Right renal pelvis (tissue), 4 donors: Measurements from ENCODE around the gene GPR146. TPM values are rescaled to one million over a fixed set of nuclear protein-coding genes. Genes with fewer than 3 reads are reported as not detected.

Experiments used
- DNase-seq, 4 donors: peaks; one replicate each; pipeline ENCODE4 v3.0.0-alpha.2; 2013; ENCODE audit warnings: low read depth in 4 of 4, low spot score in 3 of 4, missing footprints in 1 of 4
- polyA plus RNA-seq, 4 donors: library from polyadenylated mRNA; unstranded; fragments of 120-200 nt; gene quantifications; one replicate each; pipeline ENCODE4 v1.2.1, GENCODE V29; 2013; ENCODE audit not compliant: insufficient read length in 4 of 4

GPR146 gene
- polyA plus RNA-seq, 4 donors = 3.0 to 5.4 (median 3.4) TPM

DNA sequence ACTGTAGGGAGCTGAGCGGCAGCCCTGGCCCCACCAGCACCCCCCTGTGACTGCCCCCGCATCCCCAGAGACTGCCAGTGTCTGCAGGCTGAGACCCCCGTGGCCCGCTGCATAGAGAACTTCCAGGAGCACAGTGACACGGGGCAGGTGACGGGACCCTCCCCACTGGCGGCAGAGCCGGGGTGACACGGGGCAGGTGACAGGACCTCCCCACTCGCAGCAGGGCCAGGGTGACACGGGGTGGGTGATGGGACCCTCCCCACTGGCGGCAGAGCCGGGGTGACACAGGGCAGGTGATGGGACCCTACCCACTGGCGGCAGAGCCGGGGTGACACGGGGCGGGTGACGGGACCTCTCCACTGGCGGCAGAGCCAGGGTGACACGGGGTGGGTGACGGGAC lies 45.9 kb downstream of the GPR146 start:
- no peak for DNase-seq

DNA sequence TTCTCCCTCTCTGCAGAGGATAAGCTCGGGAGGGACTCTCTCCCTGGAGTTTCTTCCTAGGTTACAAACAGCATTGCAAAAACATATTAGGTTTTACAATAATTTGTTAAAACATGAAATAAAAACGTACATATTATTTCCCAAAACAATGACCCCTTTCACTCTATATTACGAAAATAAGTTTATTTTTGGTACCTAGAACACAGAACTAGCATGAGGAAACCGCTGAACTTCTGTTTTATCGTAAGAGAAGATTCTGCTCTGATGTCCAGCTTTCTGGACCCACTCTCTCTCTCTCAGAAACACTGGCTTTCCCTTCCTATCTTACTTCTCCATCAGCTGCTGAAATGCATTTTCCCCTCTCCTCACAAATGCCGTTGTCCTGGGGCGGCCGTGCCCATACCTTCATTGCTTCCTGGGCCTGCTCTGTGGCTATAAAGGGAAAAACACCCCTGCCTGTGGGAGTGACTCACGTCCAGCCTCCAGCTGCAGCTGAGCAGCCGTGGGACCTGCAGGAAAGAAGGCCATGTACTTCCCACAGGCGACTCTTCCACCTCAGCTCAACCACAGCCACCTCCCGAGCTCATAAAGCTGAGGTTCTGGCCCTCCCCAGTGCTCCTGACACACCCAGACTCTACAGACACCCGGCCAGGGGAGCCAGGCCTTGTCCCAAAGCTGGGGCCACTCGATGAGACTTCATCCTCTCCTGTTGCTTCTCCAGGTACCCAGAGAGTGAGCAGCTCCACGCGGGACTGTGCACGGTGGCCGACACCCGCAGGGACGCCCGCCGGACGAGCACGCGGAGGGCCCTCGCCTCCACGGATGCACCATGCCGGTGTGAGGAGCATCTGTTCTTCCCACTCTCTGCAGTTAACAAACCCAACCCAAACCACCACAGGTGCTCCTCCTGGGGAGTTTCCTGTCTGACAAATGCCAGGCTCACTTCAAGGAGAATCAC lies 46.6 kb downstream of the GPR146 start:
- DNase-seq = no peak

DNA sequence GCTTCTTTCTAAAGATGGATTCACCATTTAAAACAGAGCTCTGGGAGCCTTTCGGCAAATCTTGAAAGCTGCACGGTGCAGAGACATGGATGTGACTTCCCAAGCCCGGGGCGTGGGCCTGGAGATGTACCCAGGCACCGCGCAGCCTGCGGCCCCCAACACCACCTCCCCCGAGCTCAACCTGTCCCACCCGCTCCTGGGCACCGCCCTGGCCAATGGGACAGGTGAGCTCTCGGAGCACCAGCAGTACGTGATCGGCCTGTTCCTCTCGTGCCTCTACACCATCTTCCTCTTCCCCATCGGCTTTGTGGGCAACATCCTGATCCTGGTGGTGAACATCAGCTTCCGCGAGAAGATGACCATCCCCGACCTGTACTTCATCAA lies 47.3 kb downstream of the GPR146 start:
- no peak for DNase-seq

- DNase-seq = no peak
These were observed 47.9 kb downstream of the GPR146 start for GRCh38 chr7:1092161-1092632.

- DNase-seq = no peak
These were observed 48.6 kb downstream of the GPR146 start for GRCh38 chr7:1092806-1093501.

DNA sequence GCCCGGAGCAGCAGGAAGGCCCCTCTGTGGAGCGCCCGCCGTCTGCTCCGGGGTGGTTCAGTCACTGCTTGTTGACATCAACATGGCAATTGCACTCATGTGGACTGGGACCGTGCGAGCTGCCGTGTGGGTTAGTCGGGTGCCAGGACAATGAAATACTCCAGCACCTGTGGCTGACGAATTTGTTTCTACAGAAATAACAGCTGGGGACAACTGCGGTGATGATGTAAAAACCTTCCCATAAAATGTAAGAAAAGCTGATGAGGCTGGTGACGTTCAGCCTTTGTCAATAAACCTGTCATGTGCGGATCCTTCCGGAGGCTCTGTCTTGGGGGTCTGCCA lies 49.1 kb downstream of the GPR146 start:
- DNase-seq = no peak

DNA sequence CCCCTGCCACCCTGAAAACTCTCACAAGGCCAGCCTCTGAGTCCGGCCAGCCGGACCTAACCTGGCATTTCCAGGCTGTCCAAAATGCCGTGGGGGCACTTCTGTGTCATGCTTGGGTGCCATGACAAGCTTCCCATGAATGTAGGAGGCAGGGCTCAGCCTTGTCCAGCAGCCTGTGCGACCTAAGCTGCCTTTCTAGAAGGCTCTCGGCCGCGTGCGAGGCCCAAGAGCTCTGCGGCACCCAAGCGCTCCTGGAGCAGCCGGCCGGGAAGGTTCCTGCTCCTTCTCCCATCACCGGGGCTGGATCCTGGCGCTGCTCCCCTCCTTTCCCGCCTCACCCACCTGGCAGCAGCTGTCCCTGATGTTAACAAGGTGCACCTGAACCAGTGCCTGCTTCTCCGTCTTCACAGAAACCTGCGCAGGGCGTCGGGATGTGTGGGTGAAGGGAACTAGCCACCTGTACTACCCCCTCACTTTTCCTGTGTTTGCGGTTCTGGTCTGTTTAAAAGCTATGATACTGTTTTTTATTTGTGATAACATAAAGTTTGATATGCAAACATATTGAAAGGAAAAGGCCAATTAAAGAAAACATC lies 49.7 kb downstream of the GPR146 start:
- DNase-seq = no peak

- no peak for DNase-seq
These were observed 50.5 kb downstream of the GPR146 start for GRCh38 chr7:1094870-1095269.

DNA sequence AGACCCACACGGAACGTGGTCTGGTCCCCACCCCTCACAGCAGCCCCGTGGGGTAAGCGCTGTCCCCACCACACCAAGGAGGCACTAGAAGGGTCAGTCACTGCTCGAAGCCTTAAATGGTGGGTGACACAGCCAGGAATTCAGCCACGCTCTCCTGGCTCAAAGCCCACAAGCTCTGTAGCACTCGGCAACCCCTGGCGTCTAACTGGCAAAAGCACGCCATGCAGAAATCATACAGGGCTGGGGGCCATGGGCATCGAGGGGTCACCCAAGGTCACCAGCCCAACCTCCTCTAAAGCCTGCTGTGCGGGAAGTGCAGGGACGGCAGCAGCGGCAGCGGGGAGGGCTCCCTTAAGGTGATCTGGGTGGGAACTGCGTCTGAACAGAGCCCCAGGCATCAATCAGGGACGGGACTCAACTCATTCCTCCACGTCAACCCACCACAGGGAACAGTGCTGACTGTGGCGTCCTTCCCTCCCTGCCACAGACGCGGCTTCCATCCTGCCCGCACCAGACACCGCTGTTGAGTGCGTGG lies 51.3 kb downstream of the GPR146 start:
- no peak for DNase-seq

GRCh38 chr7:1096156-1097119 lies 52.1 kb downstream of the GPR146 start:
- DNase-seq = no peak

GRCh38 chr7:1097120-1097504 lies 52.8 kb downstream of the GPR146 start:
- DNase-seq = no peak

DNA sequence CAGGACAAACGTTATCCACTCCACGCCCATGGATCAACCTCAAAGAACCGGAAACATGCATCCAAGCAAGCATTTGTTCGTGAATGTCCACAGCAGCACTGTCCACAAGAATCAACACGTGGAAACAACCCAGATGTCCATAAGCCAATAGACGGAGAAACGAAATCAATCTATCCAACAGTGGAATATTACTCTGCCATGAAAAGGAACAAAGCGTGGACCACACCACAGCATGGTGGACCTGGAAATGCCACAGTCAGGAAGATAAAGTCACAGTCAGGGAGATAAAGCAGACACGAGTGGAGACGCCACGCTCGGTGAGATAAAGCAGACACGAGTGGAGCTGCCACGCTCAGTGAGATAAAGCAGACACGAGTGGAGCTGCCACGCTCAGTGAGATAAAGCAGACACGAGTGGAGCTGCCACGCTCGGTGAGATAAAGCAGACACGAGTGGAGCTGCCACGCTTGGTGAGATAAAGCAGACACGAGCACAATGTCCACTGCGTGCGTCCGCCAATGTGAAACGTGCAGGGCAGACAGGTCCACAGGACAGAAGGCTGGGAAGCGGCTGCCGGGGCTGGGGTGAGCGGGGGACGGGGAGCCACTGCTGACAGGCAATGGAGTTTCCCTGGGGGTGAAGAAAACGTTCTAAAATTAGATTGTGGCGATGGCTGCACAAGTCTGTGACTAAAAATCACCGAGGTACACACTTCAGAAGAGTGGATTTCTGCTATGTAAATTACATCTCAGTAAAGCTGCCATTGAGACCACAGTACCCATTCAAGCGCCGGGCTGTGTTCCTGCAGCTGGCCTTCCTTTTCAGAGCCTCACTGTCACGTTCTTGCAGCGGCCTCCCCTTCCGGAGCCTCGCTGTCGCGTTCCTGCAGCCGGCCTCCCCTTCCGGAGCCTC lies 54.2 kb downstream of the GPR146 start:
- no peak for DNase-seq

GRCh38 chr7:1099154-1099542 lies 54.8 kb downstream of the GPR146 start:
- no peak for DNase-seq

- no peak for DNase-seq
These were observed 55.3 kb downstream of the GPR146 start for GRCh38 chr7:1099637-1100036.

- no peak for DNase-seq
These were observed 56.0 kb downstream of the GPR146 start for GRCh38 chr7:1100386-1100785.

DNA sequence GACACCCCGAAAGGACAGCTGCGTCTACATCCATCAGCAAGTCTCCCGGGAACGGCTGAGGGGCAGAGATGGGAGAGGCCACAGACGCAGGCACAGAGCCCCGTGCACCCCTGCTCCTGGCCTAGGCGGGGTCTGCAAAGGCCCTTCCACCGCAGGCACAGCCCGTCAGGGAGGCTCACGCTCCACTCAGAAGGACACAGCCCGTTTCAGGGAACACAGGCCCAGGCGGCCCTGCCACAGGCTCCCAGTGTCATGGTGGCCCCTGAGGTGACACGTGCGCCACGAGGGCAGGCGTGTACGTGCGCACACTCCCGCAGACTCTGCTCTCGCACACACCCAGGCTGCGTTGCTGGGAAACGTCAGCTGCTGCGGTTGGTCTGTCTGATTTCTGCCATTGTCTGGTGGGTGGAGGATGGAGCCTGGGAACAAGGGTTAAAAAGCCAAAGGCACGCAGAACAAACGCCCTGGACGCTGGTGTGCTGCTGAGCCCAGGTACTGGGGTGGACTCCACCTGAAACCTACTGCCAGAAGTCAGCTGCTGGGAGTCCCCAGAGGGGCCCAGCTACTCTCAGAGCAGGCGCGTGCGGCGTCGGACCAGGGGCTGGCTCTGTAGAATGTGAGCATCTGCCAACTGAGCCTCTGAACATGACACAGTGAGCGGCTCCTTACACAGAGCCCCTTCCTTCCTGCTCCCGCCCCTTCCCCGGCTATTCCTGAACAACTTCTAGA lies 56.7 kb downstream of the GPR146 start:
- DNase-seq = no peak

DNA sequence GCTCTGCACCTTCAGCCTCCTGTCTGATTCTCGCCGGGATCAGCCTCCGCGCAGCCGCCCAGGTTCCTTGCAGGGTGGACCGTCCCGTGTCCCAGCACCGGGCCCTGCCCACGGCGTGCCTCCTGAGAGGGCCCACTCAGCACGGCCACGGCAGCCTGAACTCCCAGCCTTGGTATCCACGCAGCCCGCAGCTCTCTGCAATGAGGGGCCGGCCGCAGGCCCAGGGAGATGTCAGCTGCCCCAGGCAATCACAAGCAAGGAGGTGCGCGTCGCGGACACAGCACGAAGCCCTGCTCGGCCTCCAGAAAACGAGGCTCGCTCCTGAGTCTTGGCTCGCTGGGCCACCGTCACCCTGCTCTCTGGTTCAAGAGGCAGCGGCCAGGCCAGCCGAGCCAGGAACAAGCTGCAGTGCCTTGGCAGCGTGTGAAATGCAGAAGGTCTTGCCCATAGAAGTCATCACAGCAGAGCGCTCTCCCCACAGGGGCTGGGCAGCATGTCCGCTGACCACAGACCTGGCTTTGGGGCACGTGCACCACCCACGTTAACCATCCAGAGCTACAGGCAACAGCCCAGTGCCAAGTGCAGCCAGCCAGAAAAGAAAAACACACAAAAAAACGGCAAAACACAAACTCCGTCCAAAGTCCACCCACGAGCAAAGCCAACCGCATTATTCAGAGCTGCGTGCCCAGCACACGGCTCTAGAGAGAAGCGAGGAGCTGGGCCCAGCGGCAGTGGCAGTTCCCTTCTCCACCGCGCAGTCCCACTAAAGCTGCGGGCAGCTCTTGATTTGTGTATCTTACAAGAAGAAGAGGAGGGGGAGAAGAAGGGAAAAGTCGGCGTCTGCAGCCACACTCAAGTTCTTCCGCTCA lies 57.5 kb downstream of the GPR146 start:
- no peak for DNase-seq
